Duodenal mucosa (tissue), 2 donors: Measurements from ENCODE around the gene NTRK3.

Source experiments
- H3K27ac ChIP-seq: one replicate; pipeline ENCODE4 v1.7.0; 2013; ENCODE audit warnings: low read depth, low read length
- H3K27me3 ChIP-seq, 2 donors: one replicate each; pipeline ENCODE4 v1.7.0; 2013; ENCODE audit warnings: low read length in 2 of 2, control low read depth in 1 of 2; ENCODE audit not compliant: insufficient read depth in 2 of 2, control insufficient read depth in 1 of 2
- H3K36me3 ChIP-seq, 2 donors: one replicate each; pipeline ENCODE4 v1.7.0; 2013; ENCODE audit warnings: low read length in 2 of 2, control low read depth in 1 of 2; ENCODE audit not compliant: insufficient read depth in 2 of 2, control insufficient read depth in 1 of 2
- H3K4me1 ChIP-seq, 2 donors: one replicate each; pipeline ENCODE4 v1.7.0; 2013; ENCODE audit warnings: low read length in 2 of 2, control low read depth in 1 of 2; ENCODE audit not compliant: insufficient read depth in 2 of 2, control insufficient read depth in 1 of 2
- H3K4me3 ChIP-seq, 2 donors: one replicate each; pipeline ENCODE4 v1.7.0; 2013; ENCODE audit warnings: low read length in 2 of 2, low read depth in 1 of 2
- H3K9ac ChIP-seq, 2 donors: one replicate each; pipeline ENCODE4 v1.7.0; 2013; ENCODE audit warnings: low read length in 2 of 2, low read depth in 1 of 2
- H3K9me3 ChIP-seq, 2 donors: one replicate each; pipeline ENCODE4 v1.7.0; 2013; ENCODE audit warnings: low read length in 2 of 2, control low read depth in 1 of 2; ENCODE audit not compliant: control insufficient read depth in 1 of 2

NTRK3 gene

DNA sequence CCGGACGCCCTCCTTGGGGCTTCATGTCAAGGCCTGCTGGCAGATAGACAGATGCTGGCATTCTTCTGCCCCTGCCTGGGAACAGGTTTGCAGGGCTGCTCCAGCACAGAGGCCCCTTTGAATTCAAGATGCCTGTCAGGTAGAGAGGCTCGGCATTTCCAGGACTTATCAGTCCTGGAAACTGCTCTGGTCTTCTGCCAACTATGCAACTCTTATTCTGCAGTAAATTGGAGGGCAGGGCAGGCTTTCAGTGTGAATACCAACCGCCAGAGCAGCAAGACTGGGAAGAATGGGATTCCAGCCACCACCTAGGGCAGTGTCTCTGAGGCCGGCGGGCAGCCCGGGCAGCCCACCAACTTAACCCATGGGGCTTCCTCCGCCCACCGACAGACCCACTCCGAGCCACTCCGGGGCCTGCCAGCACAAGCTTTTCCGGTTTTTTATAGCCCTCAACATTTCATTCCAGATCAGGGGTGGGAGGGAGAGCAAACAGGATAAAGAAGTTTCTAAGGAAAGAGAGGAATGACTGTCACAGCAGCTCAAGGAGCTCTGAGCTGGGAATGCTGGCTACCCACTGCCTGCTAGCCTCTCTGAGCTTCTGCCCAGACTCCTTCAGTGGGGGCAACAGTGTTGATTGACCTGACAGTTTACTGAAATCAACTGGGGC, 140.9 kb downstream of the NTRK3 start:
- H3K36me3 ChIP-seq = no peaks in the 10 kb centered on the region
- H3K27me3 ChIP-seq = no peaks in the 10 kb centered on the region
- no peak overlapping the region for H3K9ac ChIP-seq
- H3K27ac ChIP-seq = no peak overlapping the region
- H3K4me1 ChIP-seq = no peaks in the 10 kb centered on the region
- no peaks in the 10 kb centered on the region for H3K9me3 ChIP-seq
- H3K4me3 ChIP-seq = no peak overlapping the region

DNA sequence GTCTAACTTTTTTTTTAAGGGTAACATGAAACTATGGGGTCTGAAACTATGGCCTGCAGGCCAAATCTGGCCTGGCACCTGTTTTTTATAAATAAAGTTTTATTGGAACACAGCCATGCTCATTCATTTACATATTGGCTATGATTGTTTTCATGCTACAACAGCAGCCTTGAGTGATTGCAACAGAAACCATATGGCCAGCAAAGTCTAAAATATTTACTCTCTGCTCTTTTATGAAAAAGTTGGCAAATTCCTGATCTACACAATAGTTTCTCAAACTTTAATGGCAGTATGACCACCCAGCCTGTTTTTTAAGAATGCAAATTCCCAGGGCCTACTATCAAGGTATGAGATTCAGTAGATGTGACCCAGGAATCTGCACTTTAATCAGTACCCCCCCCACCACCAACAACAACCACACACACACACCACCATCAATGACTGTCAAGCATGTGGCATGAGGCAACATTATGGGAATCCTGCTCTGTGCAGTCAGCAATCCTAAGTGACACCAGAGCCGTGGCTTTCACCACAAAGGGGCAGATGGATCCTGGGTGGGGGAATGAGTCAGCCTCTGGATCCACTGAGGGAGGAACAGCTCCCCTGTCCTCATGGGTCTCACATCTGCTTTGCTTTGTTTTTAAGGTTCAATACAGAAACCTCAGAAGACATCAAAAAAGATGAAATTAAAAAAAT, 142.8 kb downstream of the NTRK3 start:
- Histone ChIP-seq H3K27ac (no peak overlapping the region), H3K9me3 (no peaks in the 10 kb centered on the region), H3K9ac (no peak overlapping the region), H3K27me3 (no peaks in the 10 kb centered on the region), H3K36me3 (no peaks in the 10 kb centered on the region), H3K4me1 (no peaks in the 10 kb centered on the region), H3K4me3 (no peak overlapping the region)

DNA sequence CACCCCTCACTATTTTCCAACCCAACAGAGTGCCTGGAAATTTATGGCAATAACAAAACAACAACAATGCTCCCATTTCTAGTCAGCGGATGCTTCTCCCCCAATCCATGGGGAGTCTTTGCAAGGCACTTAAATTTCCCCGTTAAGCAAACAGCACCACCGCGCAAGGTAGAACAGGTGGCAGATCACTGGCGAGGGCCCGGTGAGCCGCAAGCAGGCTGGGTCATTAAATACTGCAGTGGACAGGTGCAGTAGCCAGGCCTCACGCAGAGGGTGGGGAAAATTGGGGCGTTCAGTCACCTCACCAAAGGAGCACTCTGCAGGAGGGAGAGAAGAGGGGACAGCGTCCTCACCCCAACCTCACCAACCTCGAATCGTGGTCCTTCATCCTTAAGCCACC, 147.5 kb downstream of the NTRK3 start:
- Histone ChIP-seq H3K9ac (no peak overlapping the region), H3K27me3 (peaks cover 0 to 5% of the 10 kb centered on the region in 2 donors), H3K4me1 (no peaks in the 10 kb centered on the region), H3K27ac (no peak overlapping the region), H3K9me3 (no peaks in the 10 kb centered on the region), H3K36me3 (no peaks in the 10 kb centered on the region), H3K4me3 (no peak overlapping the region)

DNA sequence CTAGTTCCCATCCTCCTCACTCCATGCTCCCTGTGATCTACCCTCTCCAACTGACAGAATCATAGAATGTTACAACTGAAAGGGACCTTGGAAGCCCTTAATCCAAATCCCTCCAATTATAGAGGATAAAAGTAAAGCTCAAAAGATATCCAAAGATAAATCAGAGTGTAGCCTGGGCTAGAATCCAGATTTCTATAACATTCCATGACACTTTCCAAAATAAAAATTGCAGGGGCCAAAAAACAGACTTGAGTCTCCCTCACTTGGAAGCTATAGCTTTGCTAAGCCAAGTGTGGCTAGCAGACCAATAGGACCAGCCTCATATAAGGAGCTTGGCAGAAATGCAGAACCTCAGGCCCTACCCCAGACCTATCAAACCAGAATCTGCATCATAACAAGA, 148.1 kb downstream of the NTRK3 start:
- H3K27me3 ChIP-seq = peaks cover 0 to 5% of the 10 kb centered on the region in 2 donors
- H3K4me3 ChIP-seq = no peak overlapping the region
- no peak overlapping the region for H3K9ac ChIP-seq
- no peak overlapping the region for H3K27ac ChIP-seq
- no peaks in the 10 kb centered on the region for H3K9me3 ChIP-seq
- H3K4me1 ChIP-seq = no peaks in the 10 kb centered on the region
- H3K36me3 ChIP-seq = no peaks in the 10 kb centered on the region

DNA sequence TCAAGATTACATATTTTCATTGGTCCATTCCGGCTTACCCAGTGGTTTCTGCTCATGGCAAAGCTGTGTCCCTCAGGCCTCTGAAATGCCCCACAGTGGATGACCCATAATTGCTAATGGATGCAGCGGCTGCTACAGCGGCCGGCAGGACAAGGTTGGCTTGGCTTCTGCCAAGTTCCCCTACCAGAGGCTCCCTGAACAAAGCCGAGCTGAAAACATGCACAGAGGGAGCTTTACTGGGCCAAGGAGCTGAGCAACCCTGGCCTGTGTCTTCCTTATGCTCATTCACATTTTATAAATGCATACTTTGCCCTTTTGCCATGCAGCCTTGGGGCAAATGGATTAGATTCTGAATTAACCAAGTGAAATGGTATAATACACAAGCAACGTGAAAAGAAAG, 150.5 kb downstream of the NTRK3 start:
- Histone ChIP-seq H3K27me3 (peaks cover 0 to 5% of the 10 kb centered on the region in 2 donors), H3K27ac (no peak overlapping the region), H3K4me3 (no peak overlapping the region), H3K9me3 (no peaks in the 10 kb centered on the region), H3K4me1 (no peaks in the 10 kb centered on the region), H3K9ac (no peak overlapping the region), H3K36me3 (no peaks in the 10 kb centered on the region)

DNA sequence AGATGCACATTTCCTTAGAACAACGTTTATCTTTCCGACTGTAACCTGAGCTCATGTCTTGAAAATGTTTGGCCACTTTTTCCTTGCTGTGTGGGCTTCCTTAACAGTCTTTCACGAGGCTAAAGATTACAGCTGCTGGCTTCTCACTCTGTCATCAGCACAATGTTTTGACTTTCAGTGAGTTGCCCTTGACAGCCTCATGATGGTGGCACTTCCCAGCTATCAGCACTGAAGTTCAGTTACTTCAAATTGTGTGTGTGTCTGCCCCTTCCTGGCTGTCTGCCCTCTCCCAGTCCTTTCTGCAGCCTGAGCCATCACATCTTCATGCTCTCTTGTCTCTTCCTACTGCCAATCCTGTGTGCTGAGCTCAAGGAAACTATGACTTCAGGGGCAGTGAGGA, 152.2 kb downstream of the NTRK3 start:
- Histone ChIP-seq H3K4me1 (no peaks in the 10 kb centered on the region), H3K9ac (no peak overlapping the region), H3K9me3 (no peaks in the 10 kb centered on the region), H3K4me3 (no peak overlapping the region), H3K27me3 (peaks cover 0 to 5% of the 10 kb centered on the region in 2 donors), H3K27ac (no peak overlapping the region), H3K36me3 (no peaks in the 10 kb centered on the region)

DNA sequence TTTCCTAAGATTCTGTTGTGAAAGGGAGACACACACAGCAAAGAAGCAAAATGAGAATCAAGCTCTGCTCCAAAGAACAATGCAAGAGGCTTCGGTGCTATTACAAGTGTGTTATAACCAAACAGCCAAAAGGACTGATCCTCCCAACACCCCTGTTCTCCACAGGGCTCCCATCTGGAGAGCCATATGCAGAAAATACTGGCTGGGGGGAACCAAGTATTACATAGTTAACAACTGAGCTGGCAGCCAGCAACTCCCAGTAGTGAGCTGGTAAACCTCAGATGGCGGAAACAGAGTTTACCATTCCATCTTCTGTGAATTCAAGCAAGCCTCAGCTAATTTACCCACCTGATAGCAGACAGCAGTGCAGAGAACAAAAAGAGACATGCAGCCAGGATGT, 156.4 kb downstream of the NTRK3 start:
- H3K36me3 ChIP-seq = no peaks in the 10 kb centered on the region
- no peak overlapping the region for H3K4me3 ChIP-seq
- no peak overlapping the region for H3K9ac ChIP-seq
- no peak overlapping the region for H3K27ac ChIP-seq
- no peaks in the 10 kb centered on the region for H3K9me3 ChIP-seq
- H3K27me3 ChIP-seq = no peaks in the 10 kb centered on the region
- H3K4me1 ChIP-seq = no peaks in the 10 kb centered on the region

DNA sequence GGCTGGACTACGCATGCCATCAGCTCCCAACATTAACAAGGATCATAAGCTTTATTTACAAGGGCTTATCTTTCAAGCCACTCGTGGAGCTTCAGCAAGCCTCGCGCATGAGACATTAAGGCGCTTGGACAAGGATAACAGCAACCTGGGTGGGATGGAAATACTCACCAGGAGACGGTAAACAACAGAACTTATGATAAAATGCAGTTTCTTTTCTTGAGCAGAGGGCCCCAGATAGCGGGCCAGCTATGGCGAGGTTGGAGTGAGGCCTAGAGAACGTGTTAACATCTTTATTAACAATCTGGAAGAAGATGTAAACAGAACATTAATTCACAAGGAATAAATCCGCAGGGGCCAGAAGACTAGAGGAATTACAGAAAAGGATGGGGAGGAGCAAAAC, 158.2 kb downstream of the NTRK3 start:
- Histone ChIP-seq H3K36me3 (no peaks in the 10 kb centered on the region), H3K27me3 (no peaks in the 10 kb centered on the region), H3K9me3 (no peaks in the 10 kb centered on the region), H3K27ac (no peak overlapping the region), H3K9ac (no peak overlapping the region), H3K4me1 (no peaks in the 10 kb centered on the region), H3K4me3 (no peak overlapping the region)

DNA sequence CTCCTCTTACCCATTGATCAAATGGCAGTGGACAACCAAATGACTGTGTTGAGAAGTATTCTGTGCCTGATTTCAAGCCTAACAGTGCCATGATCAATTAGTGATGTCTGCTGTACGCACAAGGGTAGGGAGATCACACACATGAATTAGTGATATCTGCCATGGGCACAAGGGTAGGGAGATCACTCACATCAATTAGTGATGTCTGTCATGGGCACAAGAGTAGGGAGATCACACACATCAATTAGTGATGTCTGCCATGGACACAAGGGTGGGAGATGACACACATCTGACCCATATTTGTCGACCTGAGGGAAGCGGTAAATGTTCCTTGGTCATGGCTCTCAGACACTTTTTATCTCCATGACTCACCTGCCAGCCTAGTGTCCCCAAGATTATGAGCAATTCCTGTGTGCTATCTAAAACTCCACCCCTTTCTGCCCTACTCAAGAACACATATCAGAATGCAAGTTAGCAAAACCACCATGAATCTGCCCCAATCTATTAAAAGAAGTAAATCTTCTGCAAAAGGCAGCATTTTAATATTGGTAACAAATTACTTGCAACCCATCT, 165.0 kb downstream of the NTRK3 start:
- Histone ChIP-seq H3K36me3 (no peaks in the 10 kb centered on the region), H3K9ac (no peak overlapping the region), H3K27me3 (no peaks in the 10 kb centered on the region), H3K9me3 (no peaks in the 10 kb centered on the region), H3K4me1 (no peaks in the 10 kb centered on the region), H3K27ac (no peak overlapping the region), H3K4me3 (no peak overlapping the region)

DNA sequence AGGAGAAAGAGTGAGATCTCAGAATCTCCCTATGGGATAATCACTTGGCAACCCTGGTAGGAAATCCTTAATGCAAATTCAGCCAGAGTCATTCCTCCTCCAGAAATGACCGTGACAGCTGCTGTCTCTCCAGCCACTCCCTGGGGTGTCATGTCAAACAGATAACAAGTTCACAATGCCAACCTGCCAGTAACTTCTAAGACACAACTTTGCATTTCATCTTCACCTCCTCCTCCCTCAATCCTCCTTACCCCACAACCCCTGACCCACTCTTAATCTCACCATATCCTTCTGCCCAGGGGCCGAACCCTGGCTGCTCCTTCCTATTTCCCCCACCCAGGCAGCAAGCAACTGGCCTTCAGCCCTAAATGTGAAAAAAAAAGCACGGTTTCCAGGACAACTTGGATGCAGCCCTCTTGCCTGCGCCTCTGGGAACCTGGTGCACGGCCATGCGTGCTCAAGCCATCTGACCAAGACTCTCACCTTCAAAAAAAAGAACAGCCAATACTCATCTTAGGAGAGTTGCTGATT, 166.0 kb downstream of the NTRK3 start:
- Histone ChIP-seq H3K27ac (no peak overlapping the region), H3K9ac (no peak overlapping the region), H3K36me3 (no peaks in the 10 kb centered on the region), H3K4me1 (no peaks in the 10 kb centered on the region), H3K9me3 (no peaks in the 10 kb centered on the region), H3K4me3 (no peak overlapping the region), H3K27me3 (no peaks in the 10 kb centered on the region)
